Endothelial cell of umbilical vein (primary cell): ENCODE measurements around the gene C1orf122.

ENCODE experiments used
- CTCF ChIP-seq, 2 donors: IDR thresholded peaks; 1 replicate in 1 of 2; 2 replicates in 1 of 2; pipeline ENCODE4 v1.5.1; 2011; ENCODE audit warnings: low read length in 2 of 2, mild to moderate bottlenecking in 2 of 2, moderate library complexity in 2 of 2, control low read depth in 1 of 2, inconsistent platforms in 1 of 2, low read depth in 1 of 2; ENCODE audit not compliant: insufficient read depth in 1 of 2; ENCODE audit errors: extremely low read depth in 1 of 2
- EZH2 ChIP-seq: IDR thresholded peaks from 2 replicates; pipeline ENCODE4 v1.6.1; 2012; ENCODE audit warnings: borderline replicate concordance, low read depth, mild to moderate bottlenecking, moderate library complexity, low read length, inconsistent platforms; ENCODE audit not compliant: severe bottlenecking
- POLR2A ChIP-seq: IDR thresholded peaks from 2 replicates; pipeline ENCODE4 v1.6.1; 2012; ENCODE audit warnings: low read depth, mild to moderate bottlenecking, control low read depth, low read length
- POLR2AphosphoS5 ChIP-seq: IDR thresholded peaks from 2 replicates; pipeline ENCODE4 v1.6.1; 2012; ENCODE audit warnings: low read depth, mild to moderate bottlenecking, control low read depth, low read length, moderate library complexity; ENCODE audit not compliant: insufficient read depth

- TF ChIP-seq CTCF (IDR thresholded peaks at IDR 0.05; ENCODE audit: extremely low read depth in 1 of 2, insufficient read depth in 1 of 2, low read depth in 1 of 2, low read length in 2 of 2) (no peak), POLR2A (no peak), EZH2 (no peak), POLR2AphosphoS5 (no peak)
These were observed 36.9 kb downstream of the C1orf122 start for GRCh38 chr1:37844536-37844935.
